WTC11 (cell line): ENCODE data around the gene TCAIM. TPM values are rescaled to one million over a fixed set of nuclear protein-coding genes. Genes with fewer than 3 reads are reported as not detected.

Source experiments
- ATAC-seq: fragments of 200-7000 bp; cut with Tn5 transposase; 2 replicates; pipeline ENCODE4 v1.10.0; 2021; ENCODE audit warnings: mild to moderate bottlenecking, moderate library complexity
- CTCF ChIA-PET: fragments of 300-600 bp; sonication (Branson Sonifier 250); formaldehyde crosslinking; loops from one replicate; lab custom pipeline; 2021; ENCODE audit warnings: antibody characterized with exemption; lab: Charles Lee
- POLR2A ChIA-PET: fragments of 350-600 bp; sonication (Branson Sonifier 250); formaldehyde crosslinking; loops from one replicate; lab custom pipeline; 2021; ENCODE audit warnings: antibody characterized with exemption; lab: Charles Lee
- DNase-seq: peaks from one replicate; pipeline ENCODE4 v3.0.0; 2021; ENCODE audit warnings: low spot score
- H3K27ac Mint-ChIP-seq: 2 replicates; pipeline ENCODE4 v1.8.0; 2021; ENCODE audit warnings: mixed read lengths
- H3K27me3 Mint-ChIP-seq: 2 replicates; pipeline ENCODE4 v1.8.0; 2021; ENCODE audit warnings: low read depth, mild to moderate bottlenecking, moderate library complexity, mixed read lengths
- H3K36me3 Mint-ChIP-seq: 2 replicates; pipeline ENCODE4 v1.8.0; 2021; ENCODE audit warnings: mixed read lengths
- H3K4me1 Mint-ChIP-seq: 2 replicates; pipeline ENCODE4 v1.8.0; 2022; ENCODE audit warnings: mixed read lengths
- H3K4me3 Mint-ChIP-seq: 2 replicates; pipeline ENCODE4 v1.8.0; 2021; ENCODE audit warnings: mild to moderate bottlenecking, moderate library complexity, mixed read lengths
- H3K9me3 Mint-ChIP-seq: 2 replicates; pipeline ENCODE4 v1.8.0; 2021; ENCODE audit warnings: mixed read lengths
- AR ChIP-seq: fragments of 250-450 bp; sonication (Bioruptor Pico); IDR thresholded peaks from 2 replicates; pipeline ENCODE4 v1.9.0; 2021; ENCODE audit warnings: mild to moderate bottlenecking
- CREB1 ChIP-seq: sonication (generic); formaldehyde crosslinking; IDR thresholded peaks from 2 replicates; pipeline ENCODE4 v1.8.0; 2023; ENCODE audit warnings: mild to moderate bottlenecking, missing genetic modification reagents
- E2F4 ChIP-seq: sonication (generic); formaldehyde crosslinking; IDR thresholded peaks from 2 replicates; pipeline ENCODE4 v1.8.1; 2022; ENCODE audit warnings: low read depth, mild to moderate bottlenecking, moderate library complexity, missing genetic modification reagents, borderline replicate concordance
- ETV6 ChIP-seq: sonication (generic); formaldehyde crosslinking; IDR thresholded peaks from 2 replicates; pipeline ENCODE4 v1.8.1; 2022; ENCODE audit warnings: mild to moderate bottlenecking, missing genetic modification reagents
- FOXJ3 ChIP-seq: sonication (generic); formaldehyde crosslinking; IDR thresholded peaks from 2 replicates; pipeline ENCODE4 v1.9.0; 2021; ENCODE audit warnings: missing genetic modification reagents, mild to moderate bottlenecking, borderline replicate concordance
- GRHL2 ChIP-seq: fragments of 250-450 bp; sonication (Bioruptor Pico); IDR thresholded peaks from 2 replicates; pipeline ENCODE4 v1.8.0; 2022; ENCODE audit warnings: mild to moderate bottlenecking, moderate library complexity; ENCODE audit not compliant: insufficient replicate concordance, severe bottlenecking
- GTF2I ChIP-seq: fragments of 250-450 bp; sonication (Bioruptor Pico); conservative IDR thresholded peaks from 2 replicates; pipeline ENCODE4 v1.4.0; 2021; ENCODE audit warnings: mild to moderate bottlenecking
- HMGA2 ChIP-seq: fragments of 250-450 bp; sonication (Bioruptor Pico); IDR thresholded peaks from 2 replicates; pipeline ENCODE4 v1.4.0; 2021; ENCODE audit warnings: mild to moderate bottlenecking, moderate library complexity
- NFYB ChIP-seq: sonication (generic); formaldehyde crosslinking; conservative IDR thresholded peaks from 2 replicates; pipeline ENCODE4 v1.8.0; 2022; ENCODE audit warnings: low read depth, missing genetic modification reagents
- OVOL2 ChIP-seq: fragments of 250-450 bp; sonication (Bioruptor Pico); IDR thresholded peaks from 2 replicates; pipeline ENCODE4 v1.9.0; 2021; ENCODE audit warnings: mild to moderate bottlenecking, borderline replicate concordance
- PRRX2 ChIP-seq: fragments of 250-450 bp; sonication (Bioruptor Pico); IDR thresholded peaks from 2 replicates; pipeline ENCODE4 v1.8.0; 2021; ENCODE audit warnings: mild to moderate bottlenecking
- SMAD3 ChIP-seq: sonication (generic); formaldehyde crosslinking; IDR thresholded peaks from 2 replicates; pipeline ENCODE4 v1.8.0; 2022; ENCODE audit warnings: missing genetic modification reagents, mild to moderate bottlenecking, borderline replicate concordance
- SMAD4 ChIP-seq: sonication (generic); formaldehyde crosslinking; IDR thresholded peaks from 2 replicates; pipeline ENCODE4 v1.8.0; 2022; ENCODE audit warnings: mild to moderate bottlenecking, missing genetic modification reagents
- STAT6 ChIP-seq: sonication (generic); formaldehyde crosslinking; conservative IDR thresholded peaks from 2 replicates; pipeline ENCODE4 v1.8.1; 2023; ENCODE audit warnings: mild to moderate bottlenecking, low read depth, missing genetic modification reagents, moderate library complexity
- TEAD1 ChIP-seq: sonication (generic); formaldehyde crosslinking; IDR thresholded peaks from 2 replicates; pipeline ENCODE4 v1.8.0; 2022; ENCODE audit warnings: mild to moderate bottlenecking, missing genetic modification reagents
- ZNF317 ChIP-seq: sonication (generic); formaldehyde crosslinking; IDR thresholded peaks from 2 replicates; pipeline ENCODE4 v1.8.1; 2023; ENCODE audit warnings: low read depth, mild to moderate bottlenecking, moderate library complexity, missing genetic modification reagents, borderline replicate concordance
- ZNF396 ChIP-seq: fragments of 250-450 bp; sonication (Bioruptor Pico); IDR thresholded peaks from 2 replicates; pipeline ENCODE4 v1.8.0; 2021; ENCODE audit warnings: mild to moderate bottlenecking, moderate library complexity, borderline replicate concordance
- ZNF423 ChIP-seq: fragments of 250-450 bp; sonication (Bioruptor Pico); IDR thresholded peaks from 2 replicates; pipeline ENCODE4 v2.1.2; 2022; ENCODE audit warnings: mild to moderate bottlenecking, moderate library complexity
- ZNF532 ChIP-seq: fragments of 250-450 bp; sonication (Bioruptor Pico); IDR thresholded peaks from 2 replicates; pipeline ENCODE4 v1.9.0; 2021; ENCODE audit warnings: mild to moderate bottlenecking, borderline replicate concordance
- total RNA-seq: library from RNA; stranded (reverse); gene quantifications from 3 replicates; pipeline ENCODE4 v1.2.3, GENCODE V29; 2021

Gene TCAIM
- total RNA-seq, 1 experiment from 2014 or later: 18.9 TPM

GRCh38 chr3:44444896-44445691, 106.5 kb downstream of the TCAIM start (continued):
- no peak for TF ChIP-seq FOXJ3 (CRISPR knock-in tag)
- no peak for TF ChIP-seq ZNF317
- no peak for TF ChIP-seq AR
- TF ChIP-seq TEAD1 (CRISPR knock-in tag): no peak
- no peak for TF ChIP-seq NFYB (CRISPR knock-in tag)
- TF ChIP-seq CREB1 (CRISPR knock-in tag): no peak
- TF ChIP-seq ZNF423 (CRISPR knock-in tag): no peak
- no peak for TF ChIP-seq ZNF396 (CRISPR knock-in tag)
- no peak for TF ChIP-seq GRHL2
- no peak for TF ChIP-seq SMAD3
- no peak for TF ChIP-seq ZNF532 (CRISPR knock-in tag)
- no peak for TF ChIP-seq OVOL2
- TF ChIP-seq, all 79 proteins: peak for 0

GRCh38 chr3:44445786-44446185, 107.2 kb downstream of the TCAIM start:
- no peaks in the 10 kb centered on the region for H3K9me3 Mint-ChIP-seq
- no peak overlapping the region for H3K27ac Mint-ChIP-seq
- H3K27me3 Mint-ChIP-seq: no peaks in the 10 kb centered on the region
- TF ChIP-seq ETV6 (no peak), HMGA2 (CRISPR knock-in tag) (no peak), SMAD4 (CRISPR knock-in tag) (no peak), E2F4 (CRISPR knock-in tag) (no peak), PRRX2 (CRISPR knock-in tag) (no peak), GTF2I (CRISPR knock-in tag) (no peak), STAT6 (CRISPR knock-in tag) (no peak)
- TF ChIP-seq, all 79 proteins: peak for 0
- POLR2A ChIA-PET: no interaction called here
- Mint-ChIP-seq H3K4me1 (no peaks in the 10 kb centered on the region), H3K4me3 (no peak overlapping the region), H3K36me3 (peaks cover 62% of the 10 kb centered on the region)
- CTCF ChIA-PET: no interaction called here
- DNase-seq (no peak), ATAC-seq (no peak)
